Lung microvascular endothelial cell (primary cell): ENCODE measurements around the gene ACSM2B. TPM values are rescaled to one million over a fixed set of nuclear protein-coding genes. Genes with fewer than 3 reads are reported as not detected.
"Not testable (repeated sequence)": the region's sequence is repeated elsewhere in the genome, so short reads cannot be mapped to it uniquely, and the experiment has no call there.

Experiments
- DNase-seq, 2 donors: peaks; one replicate each; pipeline versions ENCODE4 v3.0.0 to v3.0.0-alpha.2; 2010; ENCODE audit warnings: low read depth in 2 of 2
- total RNA-seq: library from RNA; depleted of rRNA; stranded (reverse); fragments of >200 nt; gene quantifications from 2 replicates; pipeline ENCODE4 v1.2.1, GENCODE V29; 2014

ACSM2B gene
- total RNA-seq, 1 donor from 2014 or later, result 0.20 TPM

- DNase-seq, result not testable (repeated sequence)
Measured at GRCh38 chr16:20536669-20537068, 39.5 kb downstream of the ACSM2B start.

GRCh38 chr16:20532284-20532792 lies 43.8 kb downstream of the ACSM2B start:
- DNase-seq, result not testable (repeated sequence)

DNA sequence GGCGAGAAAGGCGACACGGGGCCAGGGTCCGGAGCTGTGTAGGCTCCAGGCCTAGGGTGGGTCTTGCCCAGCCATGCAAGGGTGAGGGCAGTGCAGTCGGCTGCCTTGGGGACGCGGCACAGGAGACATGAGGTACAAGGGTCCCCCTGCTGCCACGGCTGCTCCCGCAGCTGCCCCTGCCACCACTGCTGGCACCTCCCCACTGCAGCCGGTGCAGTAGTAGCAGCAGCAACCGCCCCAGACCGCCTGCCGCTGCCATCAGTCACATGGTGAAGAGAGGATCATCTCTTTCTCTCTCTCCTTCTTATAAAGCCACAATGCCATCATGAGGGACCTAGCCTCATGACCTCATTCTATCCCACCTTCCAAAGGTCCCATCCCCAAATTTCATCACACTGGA lies 44.4 kb downstream of the ACSM2B start:
- not testable (repeated sequence) for DNase-seq

DNA sequence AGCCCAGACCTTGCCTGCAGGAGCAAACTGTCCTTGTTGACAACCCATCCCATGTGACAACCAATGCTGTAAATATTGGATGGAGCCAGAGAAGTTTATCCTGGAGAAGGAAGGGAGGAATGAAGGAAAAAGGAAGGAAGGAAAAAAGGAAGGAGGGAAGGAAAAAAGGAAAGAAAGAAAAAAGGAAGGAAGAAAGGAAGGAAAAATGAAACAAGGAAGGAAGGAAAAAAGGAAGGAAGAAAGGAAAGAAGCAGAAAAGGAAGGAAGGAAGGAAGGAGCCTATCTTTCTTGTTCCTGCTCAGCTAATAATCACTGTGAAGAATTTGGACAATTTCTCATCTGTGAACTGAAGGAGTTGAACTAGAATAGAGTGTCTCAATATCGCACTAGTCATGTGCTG lies 56.1 kb downstream of the ACSM2B start:
- no peak for DNase-seq

DNA sequence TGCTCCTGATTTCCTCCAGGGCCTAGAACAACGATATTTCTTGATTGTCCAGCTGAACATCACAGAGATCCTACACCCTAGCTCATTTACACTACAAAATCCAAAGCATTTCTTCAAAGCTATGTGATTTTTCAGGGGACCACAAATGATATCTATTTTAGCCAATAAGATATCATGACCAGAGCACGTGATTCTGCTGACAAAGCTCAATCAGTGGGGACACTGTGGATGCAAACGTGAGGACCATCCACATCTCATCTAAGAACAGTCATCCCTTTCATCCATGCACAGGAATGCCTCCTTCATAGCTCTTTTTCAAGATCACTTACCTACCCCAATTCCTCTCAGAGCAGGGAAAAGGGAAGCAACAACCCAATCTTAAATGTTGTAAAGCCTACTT lies 56.9 kb downstream of the ACSM2B start:
- DNase-seq, result no peak

DNA sequence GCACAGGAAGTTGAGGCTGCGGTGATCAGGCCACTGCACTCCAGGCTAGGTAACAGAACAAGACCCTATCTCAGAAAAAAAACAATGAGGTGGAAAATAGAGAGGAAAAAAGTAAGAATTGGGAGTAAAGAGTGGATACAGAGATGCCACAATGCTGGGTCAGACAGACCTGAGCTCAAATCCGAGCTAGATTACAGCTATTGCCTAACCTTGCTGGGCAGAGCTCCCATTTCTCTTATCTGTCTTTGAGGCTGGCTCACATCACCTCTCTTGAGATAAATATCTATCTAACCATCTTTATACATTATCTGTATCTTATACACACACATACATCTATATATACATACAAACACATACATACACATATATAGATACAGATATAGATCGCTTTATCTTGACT lies 59.0 kb downstream of the ACSM2B start:
- DNase-seq, result no peak

DNA sequence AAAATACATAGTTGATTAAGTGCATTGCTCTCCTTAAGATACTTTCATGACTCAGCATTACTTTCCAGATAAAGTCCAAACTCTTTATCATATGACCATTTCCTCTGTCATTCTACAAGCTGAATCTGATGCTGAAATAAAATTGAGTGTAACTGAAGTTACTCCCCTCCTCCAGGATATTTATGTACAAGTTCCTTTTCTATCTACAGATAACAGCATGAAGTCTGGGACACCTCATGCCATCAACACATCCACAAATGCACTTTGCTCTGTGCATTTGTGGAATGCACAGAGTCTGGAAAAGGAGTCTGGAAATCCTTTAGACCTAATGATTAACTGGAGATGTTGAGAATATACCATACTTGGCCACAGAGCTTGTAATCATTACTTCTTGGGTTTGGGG lies 60.5 kb downstream of the ACSM2B start:
- DNase-seq, result no peak

GRCh38 chr16:20510323-20510722 lies 65.8 kb downstream of the ACSM2B start:
- no peak for DNase-seq

GRCh38 chr16:20507280-20507679 lies 68.9 kb downstream of the ACSM2B start:
- no peak for DNase-seq

- no peak for DNase-seq
Measured at GRCh38 chr16:20504418-20504817, 71.7 kb downstream of the ACSM2B start.

- not testable (repeated sequence) for DNase-seq
Measured at GRCh38 chr16:20491448-20491847, 84.7 kb downstream of the ACSM2B start.

- DNase-seq, result not testable (repeated sequence)
Measured at GRCh38 chr16:20490994-20491393, 85.2 kb downstream of the ACSM2B start.

Other genes with a start within 250 kb of the ACSM2B start
- gene GP2, start 248.9 kb downstream of the ACSM2B start, total RNA-seq, result not detected in 2 replicates
- not detected in 2 replicates for gene UMOD, start 223.7 kb downstream of the ACSM2B start, total RNA-seq
- not detected in 2 replicates for gene PDILT, start 171.6 kb downstream of the ACSM2B start, total RNA-seq
- gene ACSM5, start 166.8 kb downstream of the ACSM2B start, total RNA-seq, result 0.22 and 0.60 TPM in 2 replicates
- under 0.01 TPM in 2 replicates for gene ACSM2A, start 124.8 kb downstream of the ACSM2B start, total RNA-seq
- not detected in 2 replicates for gene ACSM1, start 121.3 kb upstream of the ACSM2B start, total RNA-seq
- 44.5 and 68.1 TPM in 2 replicates for gene THUMPD1, start 165.5 kb upstream of the ACSM2B start, total RNA-seq
- gene ACSM3, start 187.6 kb upstream of the ACSM2B start, total RNA-seq, result 0.22 TPM in 1 of 2 replicates, not detected in the other
- gene ERI2, start 230.1 kb upstream of the ACSM2B start, total RNA-seq, result 11.6 and 13.7 TPM in 2 replicates
- 2.2 and 2.4 TPM in 2 replicates for gene REXO5, start 230.2 kb upstream of the ACSM2B start, total RNA-seq